HG02840 (cell line): ENCODE measurements around the gene GPR68.
"Not testable (repeated sequence)": the region's sequence is repeated elsewhere in the genome, so short reads cannot be mapped to it uniquely, and the experiment has no call there.

Experiments
- ATAC-seq: cut with Tn5 transposase; IDR thresholded peaks from one replicate; pipeline ENCODE4 v1.9.1; 2021; ENCODE audit warnings: mild to moderate bottlenecking, moderate library complexity, moderate number of reproducible peaks; ENCODE audit not compliant: unreplicated experiment, low FRiP score

Gene GPR68

GRCh38 chr14:91230397-91231035, 14.0 kb downstream of the GPR68 start:
- no peak for ATAC-seq

GRCh38 chr14:91229743-91230200, 14.7 kb downstream of the GPR68 start:
- ATAC-seq = peak; percentile 65

DNA sequence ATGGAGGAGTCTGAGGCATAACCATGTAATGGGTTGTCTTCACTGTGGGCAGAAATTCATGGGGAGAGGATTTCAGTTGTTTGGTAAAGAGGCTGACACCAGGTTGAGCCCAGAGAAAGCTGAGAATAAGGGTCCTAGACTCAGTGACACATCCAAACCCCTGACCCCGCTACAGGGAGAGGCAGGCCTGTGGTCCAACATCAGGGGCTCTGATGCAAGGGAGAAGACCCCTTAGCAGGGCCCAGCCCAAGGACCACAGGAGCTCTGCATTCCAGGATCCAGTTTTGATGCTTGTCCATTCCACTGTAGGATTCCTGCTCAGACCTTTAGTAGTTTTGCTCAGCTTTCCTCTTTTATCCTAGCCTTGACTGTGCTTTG, 15.5 kb downstream of the GPR68 start:
- no peak for ATAC-seq

GRCh38 chr14:91228112-91229004, 16.1 kb downstream of the GPR68 start:
- ATAC-seq = peak; percentile 85

GRCh38 chr14:91227183-91227628, 17.3 kb downstream of the GPR68 start:
- no peak for ATAC-seq

DNA sequence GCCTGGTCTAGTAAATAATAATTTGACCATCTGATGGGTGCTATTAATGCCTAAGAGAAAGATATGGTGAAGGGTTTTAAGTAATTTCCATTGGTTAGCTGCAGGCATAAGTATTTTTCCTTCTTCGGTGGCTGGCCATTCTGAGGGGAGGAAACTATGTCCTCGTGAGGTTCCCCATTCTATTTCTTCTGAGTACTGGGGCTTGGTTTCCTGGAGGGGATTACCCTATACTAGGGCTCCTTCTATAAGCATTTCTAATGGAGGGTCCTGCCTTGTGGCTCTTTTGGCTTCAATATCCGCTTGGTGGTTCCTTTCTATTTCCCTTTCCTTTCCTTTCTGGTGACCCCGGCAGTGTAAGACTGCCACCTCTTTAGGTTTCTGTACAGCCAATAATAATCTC, 18.1 kb downstream of the GPR68 start:
- not testable (repeated sequence) for ATAC-seq

DNA sequence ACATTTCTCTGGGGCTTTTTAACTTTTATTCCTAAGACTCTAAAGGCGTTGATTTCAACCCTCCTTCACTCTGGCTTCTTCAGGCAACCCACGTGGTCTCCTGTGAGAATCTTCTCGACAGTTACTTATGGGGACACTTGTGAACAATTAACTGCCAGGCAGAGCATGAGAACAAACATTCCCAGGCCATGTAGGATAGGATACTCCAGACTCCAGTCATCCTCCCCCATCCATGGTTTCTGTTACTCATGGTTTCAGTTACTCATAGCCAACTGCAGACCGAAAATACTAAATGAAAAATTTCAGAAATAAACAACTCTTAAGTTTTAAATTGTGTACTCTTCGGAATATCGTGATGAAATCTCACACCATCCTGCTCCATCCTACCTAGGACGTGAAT, 19.5 kb downstream of the GPR68 start:
- ATAC-seq = no peak

GRCh38 chr14:91223028-91223783, 21.3 kb downstream of the GPR68 start:
- no peak for ATAC-seq

- no peak for ATAC-seq
Measured at GRCh38 chr14:91221270-91221669, 23.2 kb downstream of the GPR68 start.

DNA sequence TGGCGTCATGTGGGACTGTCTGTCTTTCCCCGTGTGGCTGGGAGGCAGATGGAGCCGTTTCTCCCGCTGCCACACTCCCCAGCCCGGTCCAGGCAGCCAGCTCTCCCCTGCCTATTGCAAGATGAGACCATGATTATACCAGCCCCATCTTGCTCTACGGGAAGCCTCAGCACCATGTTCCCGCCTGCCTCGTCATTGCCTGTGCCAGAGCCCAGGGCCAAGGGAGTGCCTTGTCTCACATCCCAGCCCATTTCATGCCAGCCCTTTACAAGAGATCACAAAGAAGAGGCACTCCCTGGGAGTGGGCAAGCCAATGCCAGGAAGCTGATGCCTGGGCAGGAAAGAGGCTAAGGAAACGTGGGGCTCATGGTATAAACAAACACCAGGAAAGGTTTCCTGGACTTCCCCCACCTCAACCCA, 23.9 kb downstream of the GPR68 start:
- ATAC-seq = no peak

- no peak for ATAC-seq
Measured at GRCh38 chr14:91219517-91220389, 24.8 kb downstream of the GPR68 start.

GRCh38 chr14:91218014-91218413, 26.5 kb downstream of the GPR68 start:
- ATAC-seq = no peak

DNA sequence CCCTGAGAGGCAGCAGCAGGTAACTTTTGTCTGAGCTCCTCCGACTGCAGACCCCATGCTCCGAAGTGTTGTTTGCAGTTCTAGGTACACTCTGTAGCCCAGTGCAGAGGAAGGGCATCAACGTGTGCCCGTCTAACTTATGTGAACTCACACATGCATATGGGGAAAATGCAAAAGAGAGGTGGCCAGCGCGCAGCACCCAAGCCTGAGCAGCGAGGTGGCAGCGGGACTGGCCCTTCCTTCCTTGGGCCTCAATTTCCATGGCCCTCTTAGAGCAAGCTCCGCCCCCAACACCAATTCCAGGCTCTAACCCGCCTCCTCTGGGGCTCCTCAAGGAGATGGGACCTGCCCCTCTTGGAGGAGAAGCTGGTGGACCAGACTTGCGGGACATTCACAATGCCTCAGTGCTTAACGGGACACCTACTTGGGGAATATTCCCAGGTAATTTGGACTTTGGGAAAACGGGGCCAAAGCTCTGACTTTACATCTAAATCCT, 27.7 kb downstream of the GPR68 start:
- ATAC-seq = no peak

GRCh38 chr14:91215381-91215780, 29.1 kb downstream of the GPR68 start:
- ATAC-seq = no peak

DNA sequence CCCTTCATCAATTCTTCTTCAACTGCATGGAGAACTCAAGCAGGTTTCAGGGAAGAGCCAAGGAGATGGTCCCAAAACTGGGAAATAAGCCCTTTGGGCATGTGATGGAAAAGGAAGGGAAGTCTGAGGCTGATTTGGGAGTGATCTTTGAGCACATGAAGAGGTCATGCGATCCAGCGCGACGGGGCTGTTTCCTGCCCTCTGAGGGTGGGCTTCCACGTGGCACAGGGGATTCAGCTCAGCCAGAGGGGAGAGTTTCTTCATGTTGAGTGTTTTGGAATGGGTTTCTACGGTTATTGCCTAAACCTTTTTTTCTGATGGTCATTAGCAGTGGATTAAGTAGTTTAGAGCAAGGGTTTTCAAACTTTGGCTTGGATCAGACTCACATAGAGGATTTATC, 30.2 kb downstream of the GPR68 start:
- ATAC-seq = no peak

- no peak for ATAC-seq
Measured at GRCh38 chr14:91211017-91211416, 33.5 kb downstream of the GPR68 start.

DNA sequence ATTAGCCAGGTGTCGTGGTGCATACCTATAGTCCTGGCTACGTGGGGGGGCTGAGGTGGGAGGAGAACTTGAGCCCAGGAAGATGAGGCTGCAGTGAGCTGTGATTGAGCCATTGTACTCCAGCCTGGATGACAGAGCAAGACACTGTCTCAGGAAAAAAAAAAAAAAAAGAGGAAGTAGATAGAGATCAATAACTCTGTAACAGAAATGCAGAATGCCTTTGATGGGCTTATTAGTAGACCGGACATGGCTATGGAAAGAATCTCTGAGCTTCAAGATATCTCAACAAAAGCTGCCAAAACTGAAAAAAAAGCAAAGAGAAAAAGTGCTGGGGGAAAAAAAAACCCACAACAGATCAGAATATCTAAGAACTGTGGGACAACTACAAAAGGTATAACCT, 37.5 kb downstream of the GPR68 start:
- no peak for ATAC-seq

- no peak for ATAC-seq
Measured at GRCh38 chr14:91205459-91205858, 39.0 kb downstream of the GPR68 start.

- ATAC-seq = no peak
Measured at GRCh38 chr14:91204657-91205056, 39.8 kb downstream of the GPR68 start.
